ENCODE results near the gene MICAL2. TPM values are rescaled to one million over a fixed set of nuclear protein-coding genes. Genes with fewer than 3 reads are reported as not detected.
A peak's percentile ranks its signal among the peaks of the same experiment; 100 is the strongest.

The MICAL2 gene
- total RNA-seq, 6 experiments from 2014 or later, result 17.0 to 50.7 (median 35.9) TPM

- no peak overlapping the region for H3K27ac ChIP-seq
- ATAC-seq (no peak), DNase-seq (no peak)
- no peak for TF ChIP-seq CTCF (IDR thresholded peaks at IDR 0.05)
- no peak for TF ChIP-seq POLR2A (IDR thresholded peaks at IDR 0.05)
- H3K27me3 ChIP-seq, result no peaks in the 10 kb centered on the region
- no peaks in the 10 kb centered on the region for H3K36me3 ChIP-seq
- no peak overlapping the region for H3K4me3 ChIP-seq
- intact Hi-C loops (cut with DNase I), result no loop called here
- no CpG with 5 or more reads among the region's 5 CpGs for WGBS (ENCODE audit: insufficient coverage, low coverage, low lambda C conversion rate, missing lambda C conversion rate)
- H3K4me1 ChIP-seq, result peaks cover 0 to 12% (median 3%) of the 10 kb centered on the region in 4 donors
- H3K9me3 ChIP-seq, result no peaks in the 10 kb centered on the region
Measured at GRCh38 chr11:12251666-12252560, 141.5 kb downstream of the MICAL2 start.

- no peaks in the 10 kb centered on the region for H3K9me3 ChIP-seq
- H3K27me3 ChIP-seq, result no peaks in the 10 kb centered on the region
- H3K36me3 ChIP-seq, result peaks cover 0 to 4% (median 2%) of the 10 kb centered on the region in 4 donors
- peaks cover 0 to 12% (median 3%) of the 10 kb centered on the region in 4 donors for H3K4me1 ChIP-seq
- WGBS (ENCODE audit: insufficient coverage, low coverage, low lambda C conversion rate, missing lambda C conversion rate), result 37% methylated on average over 2 of the region's 7 CpGs
- intact Hi-C loops (cut with DNase I), result no loop called here
- peak overlapping the region in 2 of 3 donors; percentile 49 to 76 for H3K27ac ChIP-seq
- ATAC-seq (peak; percentile 89 to 94 (median 92)), DNase-seq (peak; percentile 71 to 88 (median 73))
- no peak for TF ChIP-seq CTCF (IDR thresholded peaks at IDR 0.05)
- no peak for TF ChIP-seq POLR2A (IDR thresholded peaks at IDR 0.05)
- no peak overlapping the region for H3K4me3 ChIP-seq
Measured at GRCh38 chr11:12253843-12254281, 143.5 kb downstream of the MICAL2 start.

- intact Hi-C loops (cut with DNase I), result no loop called here
- no peaks in the 10 kb centered on the region for H3K27me3 ChIP-seq
- peaks cover 0 to 23% (median 8%) of the 10 kb centered on the region in 4 donors for H3K36me3 ChIP-seq
- H3K27ac ChIP-seq, result no peak overlapping the region
- peaks cover 0 to 8% (median 2%) of the 10 kb centered on the region in 4 donors for H3K4me1 ChIP-seq
- TF ChIP-seq POLR2A (IDR thresholded peaks at IDR 0.05), result no peak
- WGBS (ENCODE audit: insufficient coverage, low coverage, low lambda C conversion rate, missing lambda C conversion rate), result 80% methylated on average over 3 of the region's 3 CpGs
- ATAC-seq (no peak), DNase-seq (no peak)
- no peak overlapping the region for H3K4me3 ChIP-seq
- H3K9me3 ChIP-seq, result no peaks in the 10 kb centered on the region
Measured at GRCh38 chr11:12258451-12258850, 148.1 kb downstream of the MICAL2 start.

- ATAC-seq (no peak), DNase-seq (no peak)
- H3K4me1 ChIP-seq, result no peaks in the 10 kb centered on the region
- H3K27ac ChIP-seq, result no peak overlapping the region
- 63% methylated on average over 2 of the region's 7 CpGs for WGBS (ENCODE audit: insufficient coverage, low coverage, low lambda C conversion rate, missing lambda C conversion rate)
- TF ChIP-seq POLR2A (IDR thresholded peaks at IDR 0.05) (no peak), CTCF (IDR thresholded peaks at IDR 0.05) (no peak)
- H3K4me3 ChIP-seq, result no peak overlapping the region
- H3K27me3 ChIP-seq, result no peaks in the 10 kb centered on the region
- H3K36me3 ChIP-seq, result peaks cover 0 to 23% (median 8%) of the 10 kb centered on the region in 4 donors
- no peaks in the 10 kb centered on the region for H3K9me3 ChIP-seq
- intact Hi-C loops (cut with DNase I), result loop anchor here in 1 of 2 donors (5.0 kb wide), 1 partner anchor 743 kb away; no protein-coding TSS in a partner anchor
Measured at GRCh38 chr11:12259956-12260355, 149.6 kb downstream of the MICAL2 start.
